Mucosa of stomach (tissue), 1 donor: ENCODE data around the gene GRHL3.
A peak's percentile ranks its signal among the peaks of the same experiment; 100 is the strongest.
"Not testable (repeated sequence)": the region's sequence is repeated elsewhere in the genome, so short reads cannot be mapped to it uniquely, and the experiment has no call there.

Experiments
- H3K27me3 ChIP-seq: one replicate; pipeline ENCODE4 v1.7.0; 2013; ENCODE audit warnings: mild to moderate bottlenecking, low read length; ENCODE audit not compliant: control insufficient read depth, insufficient read depth
- H3K36me3 ChIP-seq: one replicate; pipeline ENCODE4 v1.7.0; 2013; ENCODE audit warnings: low read length; ENCODE audit not compliant: control insufficient read depth, insufficient read depth
- H3K4me1 ChIP-seq: one replicate; pipeline ENCODE4 v1.7.0; 2013; ENCODE audit warnings: mild to moderate bottlenecking, low read length; ENCODE audit not compliant: control insufficient read depth, insufficient read depth
- H3K4me3 ChIP-seq: one replicate; pipeline ENCODE4 v1.7.0; 2013; ENCODE audit warnings: low read length
- H3K9ac ChIP-seq: one replicate; pipeline ENCODE4 v1.7.0; 2013; ENCODE audit warnings: mild to moderate bottlenecking, low read length, moderate library complexity
- H3K9me3 ChIP-seq: one replicate; pipeline ENCODE4 v1.7.0; 2013; ENCODE audit warnings: mild to moderate bottlenecking, low read length, moderate library complexity; ENCODE audit not compliant: control insufficient read depth
- donor health status: Pancreatic carcinoma.

Gene GRHL3

GRCh38 chr1:24319312-24319863 lies at the start of gene GRHL3:
TSS of gene GRHL3 (plus strand) at chr1:24319357. CDS start at chr1:24319552, 195 bp downstream.
- Histone ChIP-seq H3K27me3 (no peaks in the 10 kb centered on the region), H3K9me3 (no peaks in the 10 kb centered on the region)

GRCh38 chr1:24274203-24275103 lies 44.7 kb upstream of the GRHL3 start:
- H3K36me3 ChIP-seq, H3K4me1 ChIP-seq, H3K9me3 ChIP-seq, H3K27me3 ChIP-seq, H3K9ac ChIP-seq, H3K4me3 ChIP-seq: not testable (repeated sequence)

More at GRCh38 chr1:24319312-24319863, at the start of gene GRHL3:
- H3K9ac ChIP-seq, result peak within 1 kb of the TSS; percentile 32
- no peak within 1 kb of the TSS for H3K4me3 ChIP-seq
- H3K4me1 ChIP-seq, result peaks cover 42% of the 10 kb centered on the region
- no peaks in the 10 kb centered on the region for H3K36me3 ChIP-seq

GRCh38 chr1:24275104-24275410 lies 44.1 kb upstream of the GRHL3 start:
- Histone ChIP-seq H3K9me3 (no peaks in the 10 kb centered on the region), H3K9ac (no peak overlapping the region), H3K4me1 (peaks cover 3% of the 10 kb centered on the region), H3K27me3 (peaks cover 2% of the 10 kb centered on the region), H3K36me3 (no peaks in the 10 kb centered on the region), H3K4me3 (no peak overlapping the region)

GRCh38 chr1:24275510-24275909 lies 43.6 kb upstream of the GRHL3 start:
- no peak overlapping the region for H3K4me3 ChIP-seq
- peaks cover 3% of the 10 kb centered on the region for H3K4me1 ChIP-seq
- no peaks in the 10 kb centered on the region for H3K36me3 ChIP-seq
- no peak overlapping the region for H3K9ac ChIP-seq
- H3K9me3 ChIP-seq, result no peaks in the 10 kb centered on the region
- peaks cover 2% of the 10 kb centered on the region for H3K27me3 ChIP-seq

GRCh38 chr1:24276791-24277190 lies 42.4 kb upstream of the GRHL3 start:
- peaks cover 3% of the 10 kb centered on the region for H3K4me1 ChIP-seq
- no peaks in the 10 kb centered on the region for H3K36me3 ChIP-seq
- no peaks in the 10 kb centered on the region for H3K9me3 ChIP-seq
- H3K4me3 ChIP-seq, result no peak overlapping the region
- no peak overlapping the region for H3K9ac ChIP-seq
- H3K27me3 ChIP-seq, result peaks cover 2% of the 10 kb centered on the region

- Histone ChIP-seq H3K36me3 (no peaks in the 10 kb centered on the region), H3K9ac (no peak overlapping the region), H3K9me3 (no peaks in the 10 kb centered on the region), H3K4me3 (no peak overlapping the region), H3K4me1 (peaks cover 3% of the 10 kb centered on the region), H3K27me3 (peaks cover 2% of the 10 kb centered on the region)
These were observed 41.6 kb upstream of the GRHL3 start for GRCh38 chr1:24277420-24278169.

GRCh38 chr1:24278726-24279125 lies 40.4 kb upstream of the GRHL3 start:
- H3K9me3 ChIP-seq, result no peaks in the 10 kb centered on the region
- no peak overlapping the region for H3K4me3 ChIP-seq
- H3K36me3 ChIP-seq, result no peaks in the 10 kb centered on the region
- peaks cover 7% of the 10 kb centered on the region for H3K4me1 ChIP-seq
- no peak overlapping the region for H3K9ac ChIP-seq
- H3K27me3 ChIP-seq, result peaks cover 2% of the 10 kb centered on the region

- Histone ChIP-seq H3K4me3 (no peak overlapping the region), H3K9me3 (no peaks in the 10 kb centered on the region), H3K36me3 (no peaks in the 10 kb centered on the region), H3K27me3 (peaks cover 2% of the 10 kb centered on the region), H3K9ac (no peak overlapping the region), H3K4me1 (peaks cover 11% of the 10 kb centered on the region)
These were observed 39.4 kb upstream of the GRHL3 start for GRCh38 chr1:24279590-24280232.

- Histone ChIP-seq H3K36me3 (no peaks in the 10 kb centered on the region), H3K4me1 (peaks cover 10% of the 10 kb centered on the region), H3K27me3 (no peaks in the 10 kb centered on the region), H3K4me3 (no peak overlapping the region), H3K9ac (no peak overlapping the region), H3K9me3 (no peaks in the 10 kb centered on the region)
These were observed 37.6 kb upstream of the GRHL3 start for GRCh38 chr1:24281591-24281990.

- Histone ChIP-seq H3K9me3 (no peaks in the 10 kb centered on the region), H3K9ac (no peak overlapping the region), H3K4me3 (no peak overlapping the region), H3K36me3 (no peaks in the 10 kb centered on the region), H3K4me1 (peaks cover 10% of the 10 kb centered on the region), H3K27me3 (no peaks in the 10 kb centered on the region)
These were observed 36.7 kb upstream of the GRHL3 start for GRCh38 chr1:24282491-24282890.

GRCh38 chr1:24283326-24284155 lies 35.6 kb upstream of the GRHL3 start:
- Histone ChIP-seq H3K4me3 (no peak overlapping the region), H3K27me3 (no peaks in the 10 kb centered on the region), H3K36me3 (no peaks in the 10 kb centered on the region), H3K9me3 (no peaks in the 10 kb centered on the region), H3K4me1 (peaks cover 10% of the 10 kb centered on the region), H3K9ac (no peak overlapping the region)
